Measurements from ENCODE around the gene CLDN11. TPM values are rescaled to one million over a fixed set of nuclear protein-coding genes. Genes with fewer than 3 reads are reported as not detected.

CLDN11 gene
- total RNA-seq, 1 donor from 2014 or later: 1.6 TPM

DNA sequence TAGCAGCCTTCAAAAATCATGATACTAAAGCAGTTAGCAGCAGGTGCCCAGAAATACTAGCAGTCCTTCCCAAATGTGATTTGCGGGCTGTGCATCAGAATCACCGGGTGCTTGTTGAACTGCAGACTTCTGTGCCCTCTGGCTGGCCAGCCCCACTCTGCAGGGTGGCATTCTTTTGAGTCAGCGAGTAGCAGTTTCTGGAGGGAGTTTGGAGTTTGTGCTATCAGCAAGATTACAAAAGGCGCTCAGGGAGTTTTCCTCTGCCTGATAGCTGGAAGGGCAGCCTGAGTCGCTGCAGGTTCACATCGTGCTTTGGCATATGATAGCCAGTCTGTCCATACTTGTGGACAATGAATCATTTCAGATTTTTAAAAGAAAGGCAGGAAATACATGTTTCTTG lies 57.6 kb downstream of the CLDN11 start:
- peak; percentile 67 for DNase-seq (ENCODE audit: low spot score)
- Histone ChIP-seq H2AFZ (replicated peaks) (peak overlapping the region; percentile 42), H3K4me2 (peak overlapping the region; percentile 42)

DNA sequence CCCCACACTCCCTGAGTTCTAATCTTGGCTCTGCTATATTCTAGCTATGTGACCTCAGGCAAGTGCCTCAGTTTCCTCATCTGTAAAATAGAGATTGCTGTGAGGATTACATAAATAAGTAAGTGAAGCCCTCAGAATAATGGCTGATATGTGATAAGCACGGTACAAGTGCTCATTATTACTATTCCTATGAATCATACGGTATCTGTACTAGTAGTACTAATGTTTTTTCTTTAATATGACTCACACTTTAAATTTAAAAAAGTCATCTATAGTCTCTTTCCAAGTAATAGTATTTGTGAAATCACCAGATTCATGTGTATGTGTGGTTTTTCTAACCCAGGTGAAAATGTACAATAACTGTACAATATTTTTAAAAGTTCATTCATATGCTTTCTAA lies 58.7 kb downstream of the CLDN11 start:
- Histone ChIP-seq H3K27me3 (no peaks in the 10 kb centered on the region), H3F3A (ENCODE audit: low read depth) (peaks cover 3% of the 10 kb centered on the region), H3K4me1 (peaks cover 8% of the 10 kb centered on the region), H3K4me2 (no peak overlapping the region), H3K9me3 (ENCODE audit: low read depth) (no peaks in the 10 kb centered on the region), H3K27ac (no peak overlapping the region), H3K79me2 (ENCODE audit: low read depth) (no peaks in the 10 kb centered on the region), H3K36me3 (no peaks in the 10 kb centered on the region), H3K9ac (no peak overlapping the region), H3K4me3 (no peak overlapping the region), H2AFZ (replicated peaks) (no peak overlapping the region), H4K20me1 (ENCODE audit: low read depth) (no peaks in the 10 kb centered on the region)
- Mint-ChIP-seq H3K36me3 (no peaks in the 10 kb centered on the region), H3K27me3 (ENCODE audit: insufficient read depth, low read depth) (no peaks in the 10 kb centered on the region), H3K27ac (no peak overlapping the region), H3K4me3 (no peak overlapping the region), H3K4me1 (peaks cover 23% of the 10 kb centered on the region), H3K9me3 (peaks cover 6% of the 10 kb centered on the region)
- TF ChIP-seq EZH2phosphoT487 (IDR thresholded peaks at IDR 0.05) (no peak), EZH2 (IDR thresholded peaks at IDR 0.05) (no peak)
- TF ChIP-seq, protein P1, sequence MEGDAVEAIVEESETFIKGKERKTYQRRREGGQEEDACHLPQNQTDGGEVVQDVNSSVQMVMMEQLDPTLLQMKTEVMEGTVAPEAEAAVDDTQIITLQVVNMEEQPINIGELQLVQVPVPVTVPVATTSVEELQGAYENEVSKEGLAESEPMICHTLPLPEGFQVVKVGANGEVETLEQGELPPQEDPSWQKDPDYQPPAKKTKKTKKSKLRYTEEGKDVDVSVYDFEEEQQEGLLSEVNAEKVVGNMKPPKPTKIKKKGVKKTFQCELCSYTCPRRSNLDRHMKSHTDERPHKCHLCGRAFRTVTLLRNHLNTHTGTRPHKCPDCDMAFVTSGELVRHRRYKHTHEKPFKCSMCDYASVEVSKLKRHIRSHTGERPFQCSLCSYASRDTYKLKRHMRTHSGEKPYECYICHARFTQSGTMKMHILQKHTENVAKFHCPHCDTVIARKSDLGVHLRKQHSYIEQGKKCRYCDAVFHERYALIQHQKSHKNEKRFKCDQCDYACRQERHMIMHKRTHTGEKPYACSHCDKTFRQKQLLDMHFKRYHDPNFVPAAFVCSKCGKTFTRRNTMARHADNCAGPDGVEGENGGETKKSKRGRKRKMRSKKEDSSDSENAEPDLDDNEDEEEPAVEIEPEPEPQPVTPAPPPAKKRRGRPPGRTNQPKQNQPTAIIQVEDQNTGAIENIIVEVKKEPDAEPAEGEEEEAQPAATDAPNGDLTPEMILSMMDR (IDR thresholded peaks at IDR 0.05): no peak
- no peak for DNase-seq (ENCODE audit: low spot score)

More for the DNA sequence above, 57.6 kb downstream of the CLDN11 start:
- H3K9me3 Mint-ChIP-seq: peaks cover 3% of the 10 kb centered on the region
- no peaks in the 10 kb centered on the region for H3K36me3 ChIP-seq
- no peaks in the 10 kb centered on the region for H3K27me3 Mint-ChIP-seq (ENCODE audit: insufficient read depth, low read depth)
- H3K27ac Mint-ChIP-seq: no peak overlapping the region
- H3K4me1 Mint-ChIP-seq: peaks cover 18% of the 10 kb centered on the region
- H3K27ac ChIP-seq: no peak overlapping the region
- peaks cover 9% of the 10 kb centered on the region for H3K4me1 ChIP-seq
- H3K4me3 ChIP-seq: no peak overlapping the region
- no peaks in the 10 kb centered on the region for H4K20me1 ChIP-seq (ENCODE audit: low read depth)
- no peaks in the 10 kb centered on the region for H3K27me3 ChIP-seq
- peaks cover 3% of the 10 kb centered on the region for H3F3A ChIP-seq (ENCODE audit: low read depth)
- TF ChIP-seq, protein P1 (IDR thresholded peaks at IDR 0.05): no peak
- TF ChIP-seq EZH2 (IDR thresholded peaks at IDR 0.05) (no peak), EZH2phosphoT487 (IDR thresholded peaks at IDR 0.05) (no peak)
- no peak overlapping the region for H3K9ac ChIP-seq
- H3K4me3 Mint-ChIP-seq: no peak overlapping the region
- no peaks in the 10 kb centered on the region for H3K9me3 ChIP-seq (ENCODE audit: low read depth)
- H3K36me3 Mint-ChIP-seq: no peaks in the 10 kb centered on the region
- no peaks in the 10 kb centered on the region for H3K79me2 ChIP-seq (ENCODE audit: low read depth)

DNA sequence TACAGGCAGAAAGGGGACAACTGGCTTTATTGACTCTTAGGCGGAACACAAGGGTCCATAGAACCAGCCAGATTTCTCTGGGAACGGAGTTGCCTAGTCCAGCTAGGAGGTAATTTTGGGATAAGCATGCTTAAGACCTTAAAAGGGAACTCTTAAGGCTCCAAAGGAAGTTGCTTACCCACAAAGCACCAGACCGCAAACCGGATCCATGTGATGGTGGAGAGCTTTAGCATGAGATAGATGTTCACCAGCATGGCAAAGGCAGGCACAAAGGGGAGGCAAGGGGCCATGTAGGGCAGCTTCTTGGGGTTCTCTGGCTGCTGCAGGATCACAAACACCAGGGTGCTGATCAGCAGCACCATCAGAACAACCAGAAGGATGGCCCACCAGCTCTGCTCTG lies 61.4 kb downstream of the CLDN11 start:
- TF ChIP-seq EZH2phosphoT487 (IDR thresholded peaks at IDR 0.05) (no peak), EZH2 (IDR thresholded peaks at IDR 0.05) (no peak)
- TF ChIP-seq, protein P1 (IDR thresholded peaks at IDR 0.05): no peak
- peaks cover 6% of the 10 kb centered on the region for H3K9me3 Mint-ChIP-seq
- H3K27me3 Mint-ChIP-seq (ENCODE audit: insufficient read depth, low read depth): peaks cover 2% of the 10 kb centered on the region
- Histone ChIP-seq H4K20me1 (ENCODE audit: low read depth) (no peaks in the 10 kb centered on the region), H3F3A (ENCODE audit: low read depth) (peaks cover 3% of the 10 kb centered on the region), H3K4me1 (peaks cover 8% of the 10 kb centered on the region), H3K4me2 (no peak overlapping the region), H3K27me3 (no peaks in the 10 kb centered on the region), H2AFZ (replicated peaks) (no peak overlapping the region), H3K27ac (no peak overlapping the region), H3K79me2 (ENCODE audit: low read depth) (no peaks in the 10 kb centered on the region), H3K9ac (no peak overlapping the region), H3K4me3 (no peak overlapping the region), H3K9me3 (ENCODE audit: low read depth) (no peaks in the 10 kb centered on the region), H3K36me3 (no peaks in the 10 kb centered on the region)
- H3K27ac Mint-ChIP-seq: no peak overlapping the region
- H3K4me1 Mint-ChIP-seq: peaks cover 19% of the 10 kb centered on the region
- no peak for DNase-seq (ENCODE audit: low spot score)
- H3K4me3 Mint-ChIP-seq: no peak overlapping the region
- no peaks in the 10 kb centered on the region for H3K36me3 Mint-ChIP-seq
